GM15510 (cell line): ENCODE data around the gene CPLX1.

Experiments
- POLR2A ChIP-seq: IDR thresholded peaks from 3 replicates; pipeline ENCODE4 v1.6.1; 2011; ENCODE audit warnings: borderline replicate concordance; ENCODE audit not compliant: insufficient read length; ENCODE audit errors: extremely low read depth

The CPLX1 gene

DNA sequence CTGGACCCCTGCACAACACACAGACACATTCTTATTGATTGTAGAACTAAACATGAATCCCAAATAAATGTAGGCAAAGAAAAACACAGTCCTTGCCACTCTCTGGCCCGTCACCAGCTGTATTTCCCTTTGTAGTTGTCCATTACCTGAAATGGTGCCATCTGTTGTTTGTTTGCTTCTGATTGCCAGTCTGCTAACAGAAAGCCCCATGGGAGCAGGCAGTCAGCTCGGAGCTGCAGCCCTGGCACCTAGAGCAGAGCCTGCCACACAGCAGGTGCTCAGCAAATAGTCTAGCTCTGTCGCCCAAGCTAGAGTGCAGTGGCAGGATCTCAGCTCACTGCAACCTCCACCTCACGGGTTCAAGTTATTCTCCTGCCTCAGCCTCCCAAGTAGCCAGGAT is 28.9 kb downstream of the CPLX1 start:
- TF ChIP-seq POLR2A, result no peak

DNA sequence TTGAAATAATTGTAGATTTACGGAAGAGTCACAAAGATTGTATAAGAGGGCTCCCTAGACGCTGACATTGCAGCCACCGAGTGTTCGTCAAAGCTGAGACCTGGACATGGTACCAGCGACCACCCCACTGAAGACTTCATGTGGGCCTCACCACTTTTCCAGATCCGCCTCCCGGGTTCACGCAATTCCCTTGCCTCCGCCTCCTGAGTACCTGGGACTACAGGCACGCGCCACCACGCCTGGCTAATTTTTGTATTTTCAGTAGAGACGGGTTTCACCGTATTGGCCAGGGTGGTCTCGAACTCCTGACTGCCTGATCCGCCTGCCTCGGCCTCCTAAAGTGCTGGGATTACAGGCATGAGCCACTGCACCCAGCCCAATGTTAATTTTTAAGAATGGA is 29.7 kb downstream of the CPLX1 start:
- no peak for TF ChIP-seq POLR2A

DNA sequence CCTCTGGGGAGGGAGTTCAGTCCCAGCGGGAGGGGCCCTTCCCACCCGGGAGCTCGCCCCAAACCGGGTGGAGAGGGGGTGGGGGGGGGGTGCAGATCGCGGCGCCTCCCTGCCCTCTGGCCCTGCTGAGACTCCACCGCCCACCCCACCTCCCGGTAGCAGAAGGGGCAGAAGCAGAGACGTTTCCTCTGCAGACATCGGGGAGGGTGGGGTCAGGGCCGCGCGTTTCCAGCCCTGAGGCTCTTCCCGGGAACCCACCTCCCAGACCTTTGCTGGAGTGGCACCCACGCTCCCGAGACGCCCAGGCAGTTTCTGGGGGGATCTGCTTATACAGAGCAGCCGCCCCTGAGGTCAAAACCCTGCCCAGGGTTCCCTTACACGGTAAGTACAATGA is 30.2 kb downstream of the CPLX1 start:
- no peak for TF ChIP-seq POLR2A

DNA sequence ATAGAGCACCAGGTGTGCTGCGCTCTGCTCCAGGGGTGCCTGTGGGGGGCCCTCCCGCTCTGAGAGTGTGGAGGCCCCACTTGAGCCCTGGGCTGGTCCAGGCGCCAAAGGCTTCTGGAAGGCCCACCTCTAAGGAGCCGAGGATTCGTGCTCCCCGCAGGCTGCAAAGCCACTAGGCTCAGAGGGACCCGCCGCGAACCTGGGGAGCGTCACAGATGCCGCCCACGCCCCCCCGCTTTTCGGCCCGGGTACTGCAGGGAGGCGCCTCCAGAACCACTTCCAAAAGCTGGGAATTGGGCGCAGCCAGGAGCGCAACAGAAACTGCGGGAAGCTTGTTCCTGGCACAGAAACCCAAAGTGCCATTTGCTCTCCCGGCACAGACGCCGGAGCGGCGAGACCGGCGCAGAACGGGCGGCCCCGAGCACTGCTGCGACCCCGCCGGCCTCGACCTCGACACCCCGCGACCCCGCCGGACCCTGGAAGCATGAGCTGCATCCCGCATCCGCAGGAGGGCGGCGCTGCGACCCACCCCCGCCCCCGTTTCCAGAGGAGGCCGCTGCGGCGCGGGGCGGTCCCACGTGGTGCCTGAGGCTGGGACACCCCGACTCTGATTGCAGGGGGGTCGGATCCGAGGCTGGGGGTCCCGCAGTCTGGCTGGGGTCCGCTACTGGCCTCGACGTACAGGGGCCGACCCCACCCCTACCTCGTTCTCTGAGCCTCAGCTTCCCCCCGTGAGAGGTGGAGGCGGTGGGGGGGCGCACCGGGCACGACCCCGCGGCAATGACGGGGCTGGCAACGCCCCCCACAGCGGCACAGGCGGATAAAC is 30.8 kb downstream of the CPLX1 start:
- TF ChIP-seq POLR2A, result no peak

DNA sequence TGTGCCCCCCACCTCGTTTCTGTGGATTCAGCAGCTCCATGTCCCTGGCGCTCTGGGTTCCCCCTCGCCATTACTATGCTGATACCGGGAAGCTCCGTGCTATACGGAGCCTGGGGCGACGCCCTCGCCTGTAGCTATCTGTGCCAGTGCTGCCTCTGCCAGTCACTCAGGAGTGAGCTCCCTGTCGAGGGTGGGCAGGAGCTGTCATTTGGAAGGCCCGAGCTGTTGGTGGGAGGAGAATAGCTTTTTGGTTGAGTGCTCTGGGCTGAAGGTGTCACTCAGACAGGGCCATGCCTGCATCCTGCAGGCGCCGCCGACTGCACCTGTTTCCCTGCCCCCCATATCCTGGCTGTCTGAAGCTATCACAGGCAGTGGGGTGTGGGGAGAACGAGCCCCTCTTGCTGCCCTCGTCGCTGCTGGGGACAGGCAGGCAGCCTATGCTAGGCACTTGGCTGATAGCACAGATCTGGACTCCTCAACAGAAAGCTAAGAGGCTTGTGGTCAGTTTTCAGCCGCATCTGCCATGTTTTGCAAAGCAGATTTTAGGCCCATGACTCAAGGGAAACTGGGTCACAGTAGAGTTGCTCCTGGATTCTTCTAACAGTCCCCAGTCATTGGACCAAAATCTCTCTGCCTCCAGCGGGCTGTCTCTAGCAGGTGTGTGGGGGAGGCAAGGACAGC is 31.8 kb downstream of the CPLX1 start:
- TF ChIP-seq POLR2A, result no peak

DNA sequence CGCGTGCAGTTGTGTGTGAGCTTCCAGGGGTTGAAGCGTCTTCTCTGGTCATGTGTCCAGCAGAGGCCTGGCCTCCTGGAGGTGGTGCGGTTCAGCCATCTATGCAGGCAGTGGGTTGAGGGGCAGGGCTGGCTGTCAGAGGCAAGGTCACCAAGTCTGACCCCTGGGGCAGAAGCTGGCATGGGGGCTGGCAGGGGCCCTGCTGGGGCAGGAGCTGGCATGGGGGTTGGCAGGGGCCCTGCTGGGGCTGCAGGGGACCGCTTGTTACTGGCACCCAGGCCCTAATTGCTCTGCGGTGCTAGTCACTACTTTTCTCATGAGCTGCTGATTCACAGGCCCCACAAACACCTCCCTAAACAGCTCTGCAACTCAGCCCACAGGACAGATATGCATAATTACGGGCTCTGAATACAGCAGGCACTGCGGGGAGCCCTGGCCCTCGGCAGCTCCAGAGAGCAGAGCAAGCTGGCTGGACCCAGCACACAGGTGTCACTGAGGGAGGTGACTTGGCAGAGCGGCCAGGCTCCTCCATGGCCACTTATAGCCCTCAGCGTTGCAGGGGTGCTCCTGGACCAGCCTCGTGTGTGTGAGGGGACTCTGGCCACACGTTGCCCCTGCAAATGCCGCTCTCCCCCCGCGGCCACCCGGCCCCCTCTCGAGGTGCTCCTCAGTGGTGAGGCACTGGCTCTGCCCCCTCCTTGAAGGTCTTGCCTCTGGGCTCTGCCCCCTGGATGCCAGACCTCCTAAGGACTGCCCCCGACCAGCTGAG is 32.7 kb downstream of the CPLX1 start:
- TF ChIP-seq POLR2A, result no peak

DNA sequence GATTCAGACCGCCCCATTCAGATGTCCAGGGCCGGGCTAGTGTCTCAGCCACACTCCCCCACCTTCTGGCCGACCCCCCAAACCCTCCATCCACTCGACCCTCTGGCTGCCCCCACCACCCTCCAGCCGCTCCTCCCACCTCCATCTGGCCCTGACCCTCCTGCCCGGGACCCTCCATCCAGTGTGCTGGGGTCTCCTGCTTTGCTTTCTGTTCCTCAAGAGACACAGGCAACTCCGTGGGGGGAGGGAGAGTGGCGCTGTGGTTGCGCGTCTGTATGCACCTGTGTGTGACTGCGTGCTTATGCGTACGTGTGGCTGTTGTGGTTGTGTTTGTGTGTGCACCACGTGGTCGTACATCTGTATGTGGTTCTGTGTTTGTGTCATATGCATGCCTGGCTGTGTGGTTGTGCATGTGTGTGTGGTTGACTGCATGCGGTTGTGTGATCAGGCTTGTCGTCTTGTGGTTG is 33.3 kb downstream of the CPLX1 start:
- TF ChIP-seq POLR2A, result no peak

DNA sequence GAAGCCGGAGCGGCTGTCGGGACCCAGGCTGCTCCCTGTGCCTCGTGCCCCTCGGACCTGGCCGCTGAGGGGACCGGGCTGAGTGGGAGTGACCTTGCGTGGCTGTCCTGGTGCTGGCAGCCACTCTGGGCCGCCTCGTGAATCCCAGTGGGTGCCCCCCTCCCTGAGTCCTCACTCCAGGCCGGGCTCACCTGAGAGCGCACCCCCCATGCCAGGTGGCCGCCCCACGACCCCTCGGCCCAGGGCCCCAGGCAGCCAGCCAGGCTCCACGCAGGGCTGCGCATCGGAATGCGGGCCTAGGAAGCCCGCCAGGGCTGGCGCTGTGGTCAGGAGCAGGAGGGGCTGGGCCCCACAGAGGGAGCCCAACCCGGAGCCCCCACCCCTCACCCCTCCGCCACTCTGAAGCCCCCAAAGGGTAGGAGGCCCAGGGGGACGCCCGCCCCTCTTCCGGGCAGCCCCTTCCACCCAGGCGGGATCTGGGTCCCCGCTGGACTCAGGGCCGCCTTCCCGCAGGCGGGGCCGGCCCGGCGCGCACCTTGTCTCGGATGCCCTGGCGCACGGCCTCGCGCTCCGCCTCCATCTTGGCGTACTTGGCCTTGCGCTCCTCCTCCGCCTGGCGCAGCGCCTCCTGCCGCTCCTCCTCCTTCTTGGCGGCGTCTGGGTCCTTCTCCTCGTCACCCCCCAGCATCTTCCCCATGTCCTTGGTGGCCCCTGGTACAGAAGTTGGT is 33.9 kb downstream of the CPLX1 start:
- no peak for TF ChIP-seq POLR2A

DNA sequence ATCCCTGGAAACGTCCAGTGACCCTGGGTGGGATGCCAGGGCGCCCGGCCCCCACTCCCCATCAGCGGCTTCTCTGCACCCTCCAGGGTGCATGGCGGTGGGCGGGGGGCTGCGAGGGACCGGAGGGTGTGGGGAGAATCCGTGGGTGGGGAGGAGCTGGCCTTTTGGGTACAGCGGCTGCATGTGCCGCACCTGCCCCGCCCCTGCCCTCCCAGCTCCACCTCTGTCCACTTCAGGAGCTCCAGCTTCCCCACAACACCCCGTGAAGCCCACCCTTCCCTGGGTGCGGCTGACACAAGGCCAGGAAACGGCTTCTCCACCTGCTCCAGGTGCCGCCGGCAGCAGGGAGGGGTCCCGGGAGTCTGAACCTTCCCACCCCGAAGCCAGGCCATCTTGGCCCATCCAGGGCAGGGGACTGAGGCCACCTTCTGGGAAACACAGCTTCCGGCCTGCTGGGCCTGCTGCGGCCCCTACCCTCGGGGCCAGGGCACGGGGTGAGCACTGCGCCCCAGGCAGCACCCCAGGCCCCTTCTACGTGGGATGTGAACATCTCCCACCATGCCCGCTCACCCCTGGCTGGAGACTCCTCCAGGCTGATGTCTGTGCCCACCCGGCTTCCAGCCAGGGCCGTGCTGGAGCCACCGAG is 34.6 kb downstream of the CPLX1 start:
- TF ChIP-seq POLR2A, result no peak

DNA sequence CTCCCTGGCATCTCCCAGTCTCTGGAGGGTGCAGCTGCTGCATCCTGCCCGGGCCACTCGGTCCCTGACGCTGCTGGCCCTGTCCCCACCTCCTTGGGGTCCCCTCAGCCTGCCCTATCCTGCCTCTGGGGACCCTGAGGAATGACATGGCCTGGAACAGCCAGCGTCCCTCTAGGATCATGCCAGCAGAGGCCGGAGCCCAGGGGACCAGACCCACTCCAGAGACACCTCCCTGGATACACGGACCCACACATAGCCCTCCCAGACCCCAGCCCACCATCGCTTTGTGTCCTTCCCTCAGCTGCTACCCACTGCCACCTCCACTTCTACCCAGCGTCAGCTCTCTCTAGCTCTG is 35.5 kb downstream of the CPLX1 start:
- no peak for TF ChIP-seq POLR2A

DNA sequence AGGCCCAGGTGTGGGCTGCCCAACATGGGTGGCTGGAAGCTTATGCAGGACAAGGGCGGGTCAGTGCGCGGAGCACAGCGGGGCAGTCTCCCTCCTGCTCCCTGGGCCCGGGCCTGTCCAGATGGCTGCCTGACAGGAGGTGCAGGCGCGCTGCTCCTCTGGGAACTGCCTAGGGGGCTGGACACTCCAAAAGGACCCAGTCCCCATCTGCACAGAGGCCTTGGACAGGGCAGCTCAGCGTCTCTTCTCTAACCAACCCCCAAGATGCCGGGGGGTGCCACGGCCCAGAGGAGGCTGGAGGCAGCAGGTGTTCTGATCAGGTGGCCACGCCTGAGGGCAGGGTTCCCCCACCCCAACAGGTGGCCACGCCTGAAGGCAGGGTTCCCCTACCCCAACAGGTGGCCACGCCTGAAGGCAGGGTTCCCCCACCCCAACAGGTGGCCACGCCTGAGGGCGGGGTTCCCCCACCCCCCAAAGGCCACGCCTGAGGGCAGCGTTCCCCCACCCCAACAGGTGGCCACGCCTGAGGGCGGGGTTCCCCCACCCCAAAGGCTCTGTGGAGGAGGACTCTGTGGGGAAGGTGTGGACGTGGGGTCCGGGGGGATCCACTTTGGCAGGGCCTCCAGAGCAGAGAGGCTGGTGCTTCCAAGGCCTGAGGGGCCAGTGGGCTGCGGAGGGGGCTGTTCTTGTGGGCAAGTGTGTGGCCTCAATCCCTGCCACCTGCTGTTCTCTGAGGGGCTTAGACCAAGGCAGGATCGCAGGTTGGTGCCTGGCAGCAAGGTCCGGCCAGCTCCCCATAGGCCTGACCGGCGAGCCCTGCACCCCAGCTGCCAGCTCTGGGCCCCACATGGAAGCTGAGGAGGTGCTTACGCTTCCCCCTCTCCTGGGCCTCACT is 36.1 kb downstream of the CPLX1 start:
- no peak for TF ChIP-seq POLR2A

DNA sequence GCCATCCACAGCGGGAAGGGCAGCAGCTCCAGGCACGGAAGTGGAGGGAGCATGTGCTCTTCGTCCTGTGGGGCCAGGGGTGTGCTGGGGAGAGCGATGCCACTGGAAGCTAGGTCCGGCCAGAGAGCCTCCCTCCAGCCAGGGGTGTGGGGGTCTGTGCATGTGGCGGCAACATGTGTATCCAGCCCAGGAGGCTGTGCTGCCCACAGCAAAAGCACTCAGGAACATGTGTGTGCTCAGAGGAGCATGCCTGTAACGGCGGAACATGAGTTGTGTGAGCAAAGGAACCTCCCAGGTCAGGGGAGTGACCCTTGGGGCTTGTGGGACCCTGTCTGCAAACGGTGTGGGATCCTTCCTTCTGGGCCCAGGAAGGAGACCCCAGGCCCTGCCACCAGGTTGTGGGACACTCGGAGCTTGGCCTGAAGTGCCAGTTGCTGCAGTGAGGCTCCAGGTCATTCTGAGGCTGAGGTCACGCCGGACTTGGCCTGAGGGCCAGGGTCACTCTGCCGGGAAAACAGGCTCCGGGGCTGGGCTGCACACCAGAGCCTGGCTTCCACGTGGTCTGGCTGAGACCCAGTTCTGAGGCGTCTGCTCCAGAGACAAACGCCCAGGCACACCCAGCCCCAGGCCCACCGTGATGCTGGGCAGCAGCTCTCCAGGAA is 37.2 kb downstream of the CPLX1 start:
- TF ChIP-seq POLR2A, result no peak
